ENCODE measurements around the gene MUSK.
A peak's percentile ranks its signal among the peaks of the same experiment; 100 is the strongest.
"Not testable (repeated sequence)": the region's sequence is repeated elsewhere in the genome, so short reads cannot be mapped to it uniquely, and the experiment has no call there.

Gene MUSK

GRCh38 chr9:110812886-110813285 lies 144.3 kb downstream of the MUSK start:
- Histone ChIP-seq H3K27me3 (ENCODE audit: control insufficient read depth, insufficient read depth, low read length) (no peaks in the 10 kb centered on the region), H3K9ac (ENCODE audit: low read depth, low read length) (no peak overlapping the region)

GRCh38 chr9:110814159-110814558 lies 145.6 kb downstream of the MUSK start:
- H3K27me3 ChIP-seq (ENCODE audit: control insufficient read depth, insufficient read depth, low read length) = no peaks in the 10 kb centered on the region
- H3K9ac ChIP-seq (ENCODE audit: low read depth, low read length) = no peak overlapping the region
- H3K9me3 ChIP-seq (replicated peaks; ENCODE audit: low read length) = no peaks in the 10 kb centered on the region
- H3K4me2 ChIP-seq (ENCODE audit: low read length) = no peak overlapping the region
- peaks cover 7% of the 10 kb centered on the region for H3K4me1 ChIP-seq (ENCODE audit: control insufficient read depth, insufficient read depth, low read length)
- H3K4me3 ChIP-seq (ENCODE audit: low read length) = no peak overlapping the region
- no peaks in the 10 kb centered on the region for H3K36me3 ChIP-seq (ENCODE audit: insufficient read depth, low read length)

More at GRCh38 chr9:110812886-110813285, 144.3 kb downstream of the MUSK start:
- Histone ChIP-seq H3K9me3 (replicated peaks; ENCODE audit: low read length) (no peaks in the 10 kb centered on the region), H3K4me2 (ENCODE audit: low read length) (no peak overlapping the region), H3K4me1 (ENCODE audit: control insufficient read depth, insufficient read depth, low read length) (peaks cover 12% of the 10 kb centered on the region), H3K4me3 (ENCODE audit: low read length) (no peak overlapping the region), H3K36me3 (ENCODE audit: insufficient read depth, low read length) (no peaks in the 10 kb centered on the region)

- Histone ChIP-seq H3K9me3 (replicated peaks; ENCODE audit: low read length) (no peaks in the 10 kb centered on the region), H3K4me3 (ENCODE audit: low read length) (no peak overlapping the region), H3K4me1 (ENCODE audit: control insufficient read depth, insufficient read depth, low read length) (peaks cover 7% of the 10 kb centered on the region), H3K4me2 (ENCODE audit: low read length) (no peak overlapping the region), H3K27me3 (ENCODE audit: control insufficient read depth, insufficient read depth, low read length) (no peaks in the 10 kb centered on the region), H3K36me3 (ENCODE audit: insufficient read depth, low read length) (no peaks in the 10 kb centered on the region), H3K9ac (ENCODE audit: low read depth, low read length) (no peak overlapping the region)
Measured at GRCh38 chr9:110815361-110815760, 146.8 kb downstream of the MUSK start.

GRCh38 chr9:110820381-110820780 lies 151.8 kb downstream of the MUSK start:
- no peaks in the 10 kb centered on the region for H3K36me3 ChIP-seq (ENCODE audit: insufficient read depth, low read length)
- H3K9me3 ChIP-seq (replicated peaks; ENCODE audit: low read length) = no peaks in the 10 kb centered on the region
- no peak overlapping the region for H3K4me2 ChIP-seq (ENCODE audit: low read length)
- H3K9ac ChIP-seq (ENCODE audit: low read depth, low read length) = no peak overlapping the region
- no peak overlapping the region for H3K4me3 ChIP-seq (ENCODE audit: low read length)
- no peaks in the 10 kb centered on the region for H3K27me3 ChIP-seq (ENCODE audit: control insufficient read depth, insufficient read depth, low read length)
- H3K4me1 ChIP-seq (ENCODE audit: control insufficient read depth, insufficient read depth, low read length) = no peaks in the 10 kb centered on the region

GRCh38 chr9:110821064-110821463 lies 152.5 kb downstream of the MUSK start:
- Histone ChIP-seq H3K4me1 (ENCODE audit: control insufficient read depth, insufficient read depth, low read length) (no peaks in the 10 kb centered on the region), H3K9ac (ENCODE audit: low read depth, low read length) (no peak overlapping the region), H3K9me3 (replicated peaks; ENCODE audit: low read length) (no peaks in the 10 kb centered on the region), H3K36me3 (ENCODE audit: insufficient read depth, low read length) (no peaks in the 10 kb centered on the region), H3K4me3 (ENCODE audit: low read length) (no peak overlapping the region), H3K27me3 (ENCODE audit: control insufficient read depth, insufficient read depth, low read length) (no peaks in the 10 kb centered on the region), H3K4me2 (ENCODE audit: low read length) (no peak overlapping the region)

GRCh38 chr9:110825129-110825528 lies 156.5 kb downstream of the MUSK start:
- not testable (repeated sequence) for H3K4me2 ChIP-seq (ENCODE audit: low read length); H3K4me3 ChIP-seq (ENCODE audit: low read length); H3K27me3 ChIP-seq (ENCODE audit: control insufficient read depth, insufficient read depth, low read length); H3K4me1 ChIP-seq (ENCODE audit: control insufficient read depth, insufficient read depth, low read length); H3K36me3 ChIP-seq (ENCODE audit: insufficient read depth, low read length); H3K9me3 ChIP-seq (replicated peaks; ENCODE audit: low read length); H3K9ac ChIP-seq (ENCODE audit: low read depth, low read length)

- Histone ChIP-seq H3K27me3 (ENCODE audit: control insufficient read depth, insufficient read depth, low read length) (no peaks in the 10 kb centered on the region), H3K4me1 (ENCODE audit: control insufficient read depth, insufficient read depth, low read length) (no peaks in the 10 kb centered on the region), H3K4me3 (ENCODE audit: low read length) (no peak overlapping the region), H3K9ac (ENCODE audit: low read depth, low read length) (no peak overlapping the region), H3K36me3 (ENCODE audit: insufficient read depth, low read length) (no peaks in the 10 kb centered on the region), H3K4me2 (ENCODE audit: low read length) (no peak overlapping the region), H3K9me3 (replicated peaks; ENCODE audit: low read length) (no peaks in the 10 kb centered on the region)
Measured at GRCh38 chr9:110825950-110826349, 157.4 kb downstream of the MUSK start.

GRCh38 chr9:110826400-110826799 lies 157.8 kb downstream of the MUSK start:
- not testable (repeated sequence) for H3K4me3 ChIP-seq (ENCODE audit: low read length); H3K27me3 ChIP-seq (ENCODE audit: control insufficient read depth, insufficient read depth, low read length); H3K36me3 ChIP-seq (ENCODE audit: insufficient read depth, low read length); H3K9me3 ChIP-seq (replicated peaks; ENCODE audit: low read length); H3K9ac ChIP-seq (ENCODE audit: low read depth, low read length); H3K4me2 ChIP-seq (ENCODE audit: low read length); H3K4me1 ChIP-seq (ENCODE audit: control insufficient read depth, insufficient read depth, low read length)

- H3K9me3 ChIP-seq (replicated peaks; ENCODE audit: low read length) = no peaks in the 10 kb centered on the region
- peaks cover 13% of the 10 kb centered on the region for H3K4me1 ChIP-seq (ENCODE audit: control insufficient read depth, insufficient read depth, low read length)
- no peaks in the 10 kb centered on the region for H3K36me3 ChIP-seq (ENCODE audit: insufficient read depth, low read length)
- no peak overlapping the region for H3K4me3 ChIP-seq (ENCODE audit: low read length)
- H3K27me3 ChIP-seq (ENCODE audit: control insufficient read depth, insufficient read depth, low read length) = no peaks in the 10 kb centered on the region
- H3K9ac ChIP-seq (ENCODE audit: low read depth, low read length) = no peak overlapping the region
- no peak overlapping the region for H3K4me2 ChIP-seq (ENCODE audit: low read length)
Measured at GRCh38 chr9:110828264-110828663, 159.7 kb downstream of the MUSK start.

- Histone ChIP-seq H3K4me2 (ENCODE audit: low read length) (no peak overlapping the region), H3K36me3 (ENCODE audit: insufficient read depth, low read length) (no peaks in the 10 kb centered on the region), H3K4me3 (ENCODE audit: low read length) (no peak overlapping the region), H3K4me1 (ENCODE audit: control insufficient read depth, insufficient read depth, low read length) (peaks cover 20% of the 10 kb centered on the region), H3K9me3 (replicated peaks; ENCODE audit: low read length) (no peaks in the 10 kb centered on the region), H3K27me3 (ENCODE audit: control insufficient read depth, insufficient read depth, low read length) (no peaks in the 10 kb centered on the region), H3K9ac (ENCODE audit: low read depth, low read length) (no peak overlapping the region)
Measured at GRCh38 chr9:110830495-110830894, 161.9 kb downstream of the MUSK start.

GRCh38 chr9:110832926-110833325 lies 164.3 kb downstream of the MUSK start:
- Histone ChIP-seq H3K27me3 (ENCODE audit: control insufficient read depth, insufficient read depth, low read length) (no peaks in the 10 kb centered on the region), H3K9me3 (replicated peaks; ENCODE audit: low read length) (no peaks in the 10 kb centered on the region), H3K4me1 (ENCODE audit: control insufficient read depth, insufficient read depth, low read length) (peaks cover 39% of the 10 kb centered on the region), H3K9ac (ENCODE audit: low read depth, low read length) (no peak overlapping the region), H3K4me2 (ENCODE audit: low read length) (no peak overlapping the region), H3K36me3 (ENCODE audit: insufficient read depth, low read length) (no peaks in the 10 kb centered on the region), H3K4me3 (ENCODE audit: low read length) (no peak overlapping the region)

GRCh38 chr9:110835404-110835803 lies 166.8 kb downstream of the MUSK start:
- Histone ChIP-seq H3K4me2 (ENCODE audit: low read length) (peak overlapping the region; percentile 53), H3K9me3 (replicated peaks; ENCODE audit: low read length) (no peaks in the 10 kb centered on the region), H3K27me3 (ENCODE audit: control insufficient read depth, insufficient read depth, low read length) (no peaks in the 10 kb centered on the region), H3K9ac (ENCODE audit: low read depth, low read length) (peak overlapping the region; percentile 70), H3K4me1 (ENCODE audit: control insufficient read depth, insufficient read depth, low read length) (peaks cover 47% of the 10 kb centered on the region), H3K36me3 (ENCODE audit: insufficient read depth, low read length) (no peaks in the 10 kb centered on the region), H3K4me3 (ENCODE audit: low read length) (peak overlapping the region; percentile 4)
